ENCODE data around the gene ZNF341. TPM values are rescaled to one million over a fixed set of nuclear protein-coding genes. Genes with fewer than 3 reads are reported as not detected.

ZNF341 gene
- total and polyA plus RNA-seq, 9 of the 15 experiments (the other 6 are each of a cell fraction or from before 2014, with no cell fraction given): 0.08 to 2.6 (median 1.0) TPM

- peak; percentile 46; the same call in 1 of the 2 replicates for TF ChIP-seq EP400 (IDR thresholded peaks at IDR 0.05)
- TF ChIP-seq SPI1 (IDR thresholded peaks at IDR 0.05; ENCODE audit: borderline replicate concordance, low read depth, low read length): no peak
- TF ChIP-seq ZNF384 (IDR thresholded peaks at IDR 0.05; ENCODE audit: low read depth, low read length): 0 out of 2 replicates have a peak, but pooled peaks have one; percentile 9
- peak; percentile 95 for TF ChIP-seq XRCC5 (IDR thresholded peaks at IDR 0.05; ENCODE audit: low read depth, low read length)
- TF ChIP-seq ZNF408 (CRISPR knock-in tag; IDR thresholded peaks at IDR 0.05; ENCODE audit: low read depth): no peak
- peak in 1 of 2 experiments; percentile 42; a peak in 1 of 4 replicates for TF ChIP-seq MNT (conservative IDR thresholded peaks at IDR 0.05)
- TF ChIP-seq CREB1 (IDR thresholded peaks at IDR 0.05): no peak
- TF ChIP-seq CREB1 (CRISPR knock-in tag; IDR thresholded peaks at IDR 0.05): peak; percentile 36; the same call in 1 of the 2 replicates
- TF ChIP-seq YBX1 (IDR thresholded peaks at IDR 0.05): no peak
- TF ChIP-seq CREB5 (CRISPR knock-in tag; IDR thresholded peaks at IDR 0.05): no peak
- no peak for TF ChIP-seq MAFF (IDR thresholded peaks at IDR 0.05; ENCODE audit: low read length)
- TF ChIP-seq ZC3H11A (IDR thresholded peaks at IDR 0.05; ENCODE audit: low read depth, low read length): no peak
- TF ChIP-seq ZNF263 (CRISPR knock-in tag; IDR thresholded peaks at IDR 0.05; ENCODE audit: borderline replicate concordance): peak; percentile 62; the same call in 1 of the 2 replicates
- TF ChIP-seq, protein P1, sequence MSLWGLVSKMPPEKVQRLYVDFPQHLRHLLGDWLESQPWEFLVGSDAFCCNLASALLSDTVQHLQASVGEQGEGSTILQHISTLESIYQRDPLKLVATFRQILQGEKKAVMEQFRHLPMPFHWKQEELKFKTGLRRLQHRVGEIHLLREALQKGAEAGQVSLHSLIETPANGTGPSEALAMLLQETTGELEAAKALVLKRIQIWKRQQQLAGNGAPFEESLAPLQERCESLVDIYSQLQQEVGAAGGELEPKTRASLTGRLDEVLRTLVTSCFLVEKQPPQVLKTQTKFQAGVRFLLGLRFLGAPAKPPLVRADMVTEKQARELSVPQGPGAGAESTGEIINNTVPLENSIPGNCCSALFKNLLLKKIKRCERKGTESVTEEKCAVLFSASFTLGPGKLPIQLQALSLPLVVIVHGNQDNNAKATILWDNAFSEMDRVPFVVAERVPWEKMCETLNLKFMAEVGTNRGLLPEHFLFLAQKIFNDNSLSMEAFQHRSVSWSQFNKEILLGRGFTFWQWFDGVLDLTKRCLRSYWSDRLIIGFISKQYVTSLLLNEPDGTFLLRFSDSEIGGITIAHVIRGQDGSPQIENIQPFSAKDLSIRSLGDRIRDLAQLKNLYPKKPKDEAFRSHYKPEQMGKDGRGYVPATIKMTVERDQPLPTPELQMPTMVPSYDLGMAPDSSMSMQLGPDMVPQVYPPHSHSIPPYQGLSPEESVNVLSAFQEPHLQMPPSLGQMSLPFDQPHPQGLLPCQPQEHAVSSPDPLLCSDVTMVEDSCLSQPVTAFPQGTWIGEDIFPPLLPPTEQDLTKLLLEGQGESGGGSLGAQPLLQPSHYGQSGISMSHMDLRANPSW (CRISPR knock-in tag; IDR thresholded peaks at IDR 0.05): no peak
- TF ChIP-seq, protein P2, sequence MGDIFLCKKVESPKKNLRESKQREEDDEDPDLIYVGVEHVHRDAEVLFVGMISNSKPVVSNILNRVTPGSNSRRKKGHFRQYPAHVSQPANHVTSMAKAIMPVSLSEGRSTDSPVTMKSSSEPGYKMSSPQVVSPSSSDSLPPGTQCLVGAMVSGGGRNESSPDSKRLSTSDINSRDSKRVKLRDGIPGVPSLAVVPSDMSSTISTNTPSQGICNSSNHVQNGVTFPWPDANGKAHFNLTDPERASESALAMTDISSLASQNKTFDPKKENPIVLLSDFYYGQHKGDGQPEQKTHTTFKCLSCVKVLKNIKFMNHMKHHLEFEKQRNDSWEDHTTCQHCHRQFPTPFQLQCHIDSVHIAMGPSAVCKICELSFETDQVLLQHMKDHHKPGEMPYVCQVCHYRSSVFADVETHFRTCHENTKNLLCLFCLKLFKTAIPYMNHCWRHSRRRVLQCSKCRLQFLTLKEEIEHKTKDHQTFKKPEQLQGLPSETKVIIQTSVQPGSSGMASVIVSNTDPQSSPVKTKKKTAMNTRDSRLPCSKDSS (IDR thresholded peaks at IDR 0.05; ENCODE audit: low read depth, partially characterized antibody): no peak
- 0 out of 4 replicates have a peak, but pooled peaks of 1 of the 2 experiments have one; percentile 47 for TF ChIP-seq TEAD1 (CRISPR knock-in tag; IDR thresholded peaks at IDR 0.05)
- TF ChIP-seq ZNF212 (CRISPR knock-in tag; IDR thresholded peaks at IDR 0.05): no peak
- TF ChIP-seq ZNF224 (CRISPR knock-in tag; IDR thresholded peaks at IDR 0.05): no peak
- no peak; the same call in 1 of the 2 replicates for TF ChIP-seq ZBTB7A (IDR thresholded peaks at IDR 0.05; ENCODE audit: borderline replicate concordance, control insufficient read depth, low read depth, low read length)
Measured at GRCh38 chr20:33731693-33732165, at the start of gene ZNF341 (continued).

Measured in K562 (cell line).